K562 (cell line): ENCODE measurements around the gene ERVK3-1. TPM values are rescaled to one million over a fixed set of nuclear protein-coding genes. Genes with fewer than 3 reads are reported as not detected.

Source experiments
- E2F6 ChIP-seq, 2 experiments: IDR thresholded peaks; 2 replicates each; pipeline ENCODE4 v1.6.1; 2011; ENCODE audit warnings: borderline replicate concordance in 1 of 2, control low read depth in 1 of 2, low read depth in 1 of 2, low read length in 1 of 2, mild to moderate bottlenecking in 1 of 2, mixed read lengths in 1 of 2, moderate library complexity in 1 of 2; ENCODE audit not compliant: insufficient read depth in 1 of 2, insufficient read length in 1 of 2, poor library complexity in 1 of 2, severe bottlenecking in 1 of 2; ENCODE audit errors: extremely low read depth in 1 of 2
- ELF1 ChIP-seq: fragments of 200-800 bp; sonication (Bioruptor generic); IDR thresholded peaks from 2 replicates; pipeline ENCODE4 v1.6.1; 2016; ENCODE audit warnings: missing genetic modification characterization, missing compliant biosample characterization
- ERF ChIP-seq: fragments of 450-650 bp; formaldehyde crosslinking; IDR thresholded peaks from 2 replicates; pipeline ENCODE4 v1.4.0; 2020; ENCODE audit warnings: mild to moderate bottlenecking, mixed read lengths
- HDGF ChIP-seq: fragments of 450-650 bp; IDR thresholded peaks from 2 replicates; pipeline ENCODE4 v1.6.1; 2016
- HMG20A ChIP-seq: fragments of 450-650 bp; formaldehyde crosslinking; conservative IDR thresholded peaks from 2 replicates; pipeline ENCODE4 v1.4.0; 2020; ENCODE audit warnings: mild to moderate bottlenecking, mixed read lengths
- MYNN ChIP-seq, 2 experiments: sonication (generic); formaldehyde crosslinking in 1 of 2; IDR thresholded peaks; 2 replicates each; pipeline versions ENCODE4 v1.5.0 to v1.6.1; 2016 to 2020; ENCODE audit warnings: antibody characterized with exemption in 1 of 2, missing genetic modification reagents in 1 of 2
- PCBP2 ChIP-seq: fragments of 200-400 bp; formaldehyde crosslinking; IDR thresholded peaks from 2 replicates; pipeline ENCODE4 v1.6.1; 2018; ENCODE audit warnings: low read length, low read depth, mild to moderate bottlenecking, moderate library complexity; ENCODE audit not compliant: poor library complexity, severe bottlenecking
- RNF2 ChIP-seq: sonication (generic); IDR thresholded peaks from 2 replicates; pipeline ENCODE4 v1.6.1; 2016
- XRCC5 ChIP-seq: fragments of 200-400 bp; formaldehyde crosslinking; IDR thresholded peaks from 2 replicates; pipeline ENCODE4 v1.6.1; 2017; ENCODE audit warnings: low read depth, mild to moderate bottlenecking, low read length
- ZNF239 ChIP-seq: fragments of 250-450 bp; sonication (Bioruptor Pico); IDR thresholded peaks from 2 replicates; pipeline ENCODE4 v1.4.0; 2020; ENCODE audit warnings: mild to moderate bottlenecking
- ZNF57 ChIP-seq: fragments of 450-650 bp; formaldehyde crosslinking; IDR thresholded peaks from 2 replicates; pipeline ENCODE4 v1.4.0; 2020; ENCODE audit warnings: mild to moderate bottlenecking, moderate library complexity
- polyA plus RNA-seq, 8 experiments: library from polyadenylated mRNA; depleted of rRNA in 4 of 8; stranded (reverse) in 5 of 8; unstranded in 3 of 8; fragments of >200 nt; fragmentation: Nextera tagmentation in 2 of 8; fragmentation: Illumina TruSeq in 1 of 8; extraction: Ambion mirVana in 2 of 8; extraction: Trizol in 1 of 8; gene quantifications; 2 replicates each; pipeline versions ENCODE4 v1.2.1 to v1.2.3, GENCODE V29; 2011 to 2014; ENCODE audit warnings: inconsistent platforms in 1 of 8, missing spikeins in 1 of 8
- total RNA-seq, 7 experiments: library from RNA; depleted of rRNA in 6 of 7; stranded (reverse); fragments of >200 nt in 6 of 7; fragmentation: Illumina TruSeq in 2 of 7; extraction: Trizol in 2 of 7; gene quantifications; 2 replicates each; pipeline versions ENCODE4 v1.2.1 to v1.2.3, GENCODE V29; 2011 to 2021; ENCODE audit warnings: low replicate concordance in 1 of 7

The ERVK3-1 gene
- total and polyA plus RNA-seq, 9 of the 15 experiments (the other 6 are each of a cell fraction or from before 2014, with no cell fraction given): 87.6 to 299 (median 119) TPM

DNA sequence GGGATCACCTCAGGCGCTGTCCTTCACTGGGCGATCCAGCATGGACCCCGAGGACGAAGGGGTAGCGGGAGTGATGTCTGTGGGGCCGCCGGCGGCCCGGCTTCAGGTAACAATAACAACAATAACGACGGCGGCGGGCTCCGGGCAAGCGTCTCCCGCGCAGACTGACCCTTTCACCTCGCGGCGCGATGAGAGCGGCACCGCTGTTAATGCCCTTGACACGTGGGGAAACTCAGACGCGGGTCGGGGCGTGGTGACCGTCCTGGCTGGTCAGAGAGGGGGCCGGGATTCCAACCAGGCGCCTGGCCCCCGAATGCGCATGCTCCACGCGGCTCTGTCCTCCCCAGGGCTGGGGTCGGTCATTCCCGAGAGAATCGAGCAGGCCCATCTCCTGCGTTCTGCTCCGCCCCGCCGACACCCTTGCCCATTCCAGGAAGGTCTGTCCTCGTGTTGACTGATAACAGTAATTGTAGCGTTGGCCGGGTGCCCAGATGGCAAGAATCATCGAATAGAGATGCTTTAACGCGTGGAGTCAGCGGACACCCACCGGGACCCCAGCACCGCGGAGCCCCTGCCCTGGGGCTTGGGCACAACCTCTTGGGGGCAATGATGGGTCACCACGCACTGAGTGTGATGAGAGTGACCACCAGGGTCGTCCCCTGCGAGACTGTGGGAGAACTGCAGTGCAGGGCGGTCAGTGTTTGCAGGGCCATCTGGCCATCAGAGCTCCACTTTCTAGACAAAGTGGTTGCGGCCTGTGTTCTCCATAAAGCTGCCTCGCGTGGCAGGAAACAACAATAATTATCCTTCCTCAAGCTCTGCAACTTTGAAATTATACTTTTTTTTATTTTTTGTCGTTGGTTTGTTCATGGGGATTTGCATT, 25.9 kb upstream of the ERVK3-1 start (continued):
- TF ChIP-seq E2F6 (IDR thresholded peaks at IDR 0.05; ENCODE audit: borderline replicate concordance in 1 of 2, extremely low read depth in 1 of 2, insufficient read depth in 1 of 2, insufficient read length in 1 of 2, low read depth in 1 of 2, low read length in 1 of 2, poor library complexity in 1 of 2, severe bottlenecking in 1 of 2) (peak; percentile 48 to 67), ELF1 (tag) (no peak), RNF2 (0 out of 2 replicates have a peak, but pooled peaks have one; percentile 13), PCBP2 (no peak), XRCC5 (no peak), ZNF239 (CRISPR knock-in tag) (no peak), HDGF (0 out of 2 replicates have a peak, but pooled peaks have one; percentile 37), HMG20A (CRISPR knock-in tag) (no peak), ERF (CRISPR knock-in tag) (no peak), ZNF57 (CRISPR knock-in tag) (no peak), MYNN (IDR thresholded peaks at IDR 0.05) (0 out of 2 replicates have a peak, but pooled peaks have one; percentile 13), MYNN (CRISPR knock-in tag; IDR thresholded peaks at IDR 0.05) (no peak)
